Gastrocnemius medialis (tissue), 4 donors: Measurements from ENCODE around the gene STARD3. TPM values are rescaled to one million over a fixed set of nuclear protein-coding genes. Genes with fewer than 3 reads are reported as not detected.

Source experiments
- ATAC-seq, 2 donors: fragments of 150-250 bp; one replicate each; pipeline ENCODE4 v1.9.1; 2016
- DNase-seq, 2 donors: peaks; one replicate each; pipeline ENCODE4 v3.0.0-alpha.2; 2019
- H3K27ac ChIP-seq, 4 donors: fragments of 200-600 bp; sonication (generic); 1 replicate in 1 of 4; 2 replicates in 3 of 4; pipeline ENCODE4 v1.5.1; 2016 to 2018; ENCODE audit warnings: mild to moderate bottlenecking in 2 of 4, moderate library complexity in 1 of 4
- H3K27me3 ChIP-seq, 3 donors: fragments of 200-600 bp; sonication (generic) in 2 of 3; 1 replicate in 1 of 3; 2 replicates in 2 of 3; pipeline versions ENCODE4 v1.5.1 to v1.6.0; 2016 to 2019; ENCODE audit warnings: mild to moderate bottlenecking in 1 of 3, moderate library complexity in 1 of 3
- H3K36me3 ChIP-seq, 2 donors: fragments of 200-600 bp; sonication (generic) in 1 of 2; one replicate each; pipeline ENCODE4 v1.5.1; 2017 to 2018
- H3K4me1 ChIP-seq, 2 donors: fragments of 200-600 bp; sonication (generic) in 1 of 2; one replicate each; pipeline ENCODE4 v1.5.1; 2016 to 2017; ENCODE audit warnings: mild to moderate bottlenecking in 2 of 2
- H3K4me3 ChIP-seq, 4 donors: fragments of 200-600 bp; sonication (generic) in 3 of 4; 1 replicate in 1 of 4; 2 replicates in 3 of 4; pipeline ENCODE4 v1.5.1; 2016 to 2019; ENCODE audit warnings: mild to moderate bottlenecking in 2 of 4
- H3K9me3 ChIP-seq, 3 donors: fragments of 200-600 bp; sonication (generic) in 2 of 3; 1 replicate in 1 of 3; 2 replicates in 2 of 3; pipeline ENCODE4 v1.5.1; 2016 to 2019
- CTCF ChIP-seq, 5 experiments: fragments of 450-650 bp in 3 of 5; fragments of 200-600 bp in 2 of 5; sonication (generic) in 2 of 5; IDR thresholded peaks in 4 of 5; conservative IDR thresholded peaks in 1 of 5; 1 replicate in 4 of 5; 2 replicates in 1 of 5; pipeline ENCODE4 v1.5.1; 2016 to 2019; ENCODE audit warnings: antibody characterized with exemption in 5 of 5, mild to moderate bottlenecking in 3 of 5, moderate library complexity in 3 of 5
- POLR2A ChIP-seq, 2 donors: fragments of 450-650 bp; IDR thresholded peaks; one replicate each; pipeline ENCODE4 v1.6.1; 2017; ENCODE audit warnings: antibody characterized with exemption in 2 of 2, mild to moderate bottlenecking in 2 of 2, moderate library complexity in 2 of 2
- in situ Hi-C, 4 donors: fragments of 200-750 bp; cut with MboI; loops; one replicate each; pipeline versions ENCODE4 v1.15.0 to v1.8.0; 2017; ENCODE audit warnings: low sequenced_read_pairs in 4 of 4
- intact Hi-C: fragments of 100-400 bp; cut with DNase I; formaldehyde crosslinking; loops from one replicate; pipeline ENCODE4 v1.15.1; 2023; ENCODE audit warnings: low total_unique reads
- total RNA-seq, 4 donors: library from RNA; depleted of rRNA; stranded (reverse); fragments of >200 nt; gene quantifications; one replicate each; pipeline versions ENCODE4 v1.1.0 to v1.2.3, GENCODE V29; 2016

Gene STARD3
- total RNA-seq, 4 donors from 2014 or later, result 31.0 to 41.7 (median 41.0) TPM

- Histone ChIP-seq H3K36me3 (no peaks in the 10 kb centered on the region), H3K27me3 (peaks cover 32 to 38% (median 34%) of the 10 kb centered on the region in 3 donors), H3K27ac (no peak overlapping the region), H3K4me3 (no peak overlapping the region), H3K9me3 (no peaks in the 10 kb centered on the region), H3K4me1 (peaks cover 4% of the 10 kb centered on the region in 2 donors)
- TF ChIP-seq CTCF (IDR thresholded peaks at IDR 0.05 in 4 of 5, conservative IDR thresholded peaks at IDR 0.05 in 1 of 5) (no peak), POLR2A (IDR thresholded peaks at IDR 0.05) (no peak)
- intact Hi-C loops, result no loop called here
- ATAC-seq, result no peak
- in situ Hi-C loops, result loop anchor here in 3 of 4 donors (10.0 kb wide), 2 partner anchors 74 to 126 kb away; no protein-coding TSS in a partner anchor
- no peak for DNase-seq
Observed at GRCh38 chr17:39628655-39629493, 8.1 kb upstream of the STARD3 start.

GRCh38 chr17:39629494-39629880 is 7.5 kb upstream of the STARD3 start:
- TF ChIP-seq CTCF (IDR thresholded peaks at IDR 0.05 in 4 of 5, conservative IDR thresholded peaks at IDR 0.05 in 1 of 5) (no peak), POLR2A (IDR thresholded peaks at IDR 0.05) (no peak)
- ATAC-seq (no peak), DNase-seq (no peak)
- in situ Hi-C loops, result loop anchor here in 3 of 4 donors (10.0 kb wide), 2 partner anchors 75 to 125 kb away; no protein-coding TSS in a partner anchor
- H3K27ac ChIP-seq, result no peak overlapping the region
- intact Hi-C loops, result no loop called here
- peaks cover 4 to 6% of the 10 kb centered on the region in 2 donors for H3K4me1 ChIP-seq
- no peaks in the 10 kb centered on the region for H3K9me3 ChIP-seq
- H3K36me3 ChIP-seq, result no peaks in the 10 kb centered on the region
- no peak overlapping the region for H3K4me3 ChIP-seq
- H3K27me3 ChIP-seq, result peaks cover 32 to 38% (median 34%) of the 10 kb centered on the region in 3 donors

- Histone ChIP-seq H3K27me3 (peaks cover 30 to 34% (median 32%) of the 10 kb centered on the region in 3 donors), H3K4me3 (no peak overlapping the region), H3K4me1 (peaks cover 4 to 8% of the 10 kb centered on the region in 2 donors), H3K36me3 (no peaks in the 10 kb centered on the region), H3K9me3 (no peaks in the 10 kb centered on the region), H3K27ac (no peak overlapping the region)
- intact Hi-C loops, result no loop called here
- TF ChIP-seq CTCF (IDR thresholded peaks at IDR 0.05 in 4 of 5, conservative IDR thresholded peaks at IDR 0.05 in 1 of 5), result no peak
- in situ Hi-C loops, result loop anchor here in 3 of 4 donors (10.0 kb wide), 2 partner anchors 75 to 125 kb away; no protein-coding TSS in a partner anchor
- no peak for ATAC-seq
- DNase-seq, result no peak
Observed at GRCh38 chr17:39629898-39630297, 7.0 kb upstream of the STARD3 start.

GRCh38 chr17:39631403-39631802 is 5.5 kb upstream of the STARD3 start:
- no peak overlapping the region for H3K27ac ChIP-seq
- in situ Hi-C loops (no loop called here), intact Hi-C loops (no loop called here)
- H3K4me3 ChIP-seq, result no peak overlapping the region
- H3K36me3 ChIP-seq, result no peaks in the 10 kb centered on the region
- H3K27me3 ChIP-seq, result peaks cover 16 to 21% (median 21%) of the 10 kb centered on the region in 3 donors
- no peaks in the 10 kb centered on the region for H3K9me3 ChIP-seq
- peaks cover 7 to 15% of the 10 kb centered on the region in 2 donors for H3K4me1 ChIP-seq
- DNase-seq (no peak), ATAC-seq (no peak)
- TF ChIP-seq POLR2A (IDR thresholded peaks at IDR 0.05) (no peak), CTCF (IDR thresholded peaks at IDR 0.05 in 4 of 5, conservative IDR thresholded peaks at IDR 0.05 in 1 of 5) (no peak)
